SIG-M5 (cell line): ENCODE data around the gene ADAMTS17.
A peak's percentile ranks its signal among the peaks of the same experiment; 100 is the strongest.
"Not testable (repeated sequence)": the region's sequence is repeated elsewhere in the genome, so short reads cannot be mapped to it uniquely, and the experiment has no call there.

Experiments
- DNase-seq: peaks from one replicate; lab custom pipeline; 2025; lab: John Stamatoyannopoulos, UW

Gene ADAMTS17

DNA sequence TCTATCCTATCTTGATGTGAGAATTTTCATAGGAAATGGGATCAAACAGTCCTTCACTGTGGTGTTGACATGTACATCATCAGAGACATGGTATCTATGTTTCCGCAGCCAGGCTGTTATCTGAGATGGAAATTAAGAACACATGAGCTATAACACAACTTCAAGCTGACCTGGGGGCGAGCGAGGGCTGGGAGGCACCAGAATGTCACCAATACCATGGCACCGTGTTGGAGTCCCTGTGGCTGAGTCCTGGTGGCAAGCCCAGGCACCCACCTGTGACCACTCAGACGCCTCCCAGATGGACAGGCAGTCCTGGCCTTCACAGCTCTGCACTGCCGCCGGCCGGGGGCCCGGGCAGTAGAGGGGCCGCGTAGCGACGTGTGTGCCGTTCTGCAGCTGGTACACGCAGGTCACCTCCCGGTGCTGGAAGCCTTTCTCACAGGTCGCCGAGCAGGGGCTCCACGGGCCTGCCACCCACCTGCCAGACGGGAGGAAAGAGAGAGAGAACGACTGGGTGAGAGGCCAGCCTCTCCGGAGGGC is 344.6 kb downstream of the ADAMTS17 start:
- DNase-seq: no peak

DNA sequence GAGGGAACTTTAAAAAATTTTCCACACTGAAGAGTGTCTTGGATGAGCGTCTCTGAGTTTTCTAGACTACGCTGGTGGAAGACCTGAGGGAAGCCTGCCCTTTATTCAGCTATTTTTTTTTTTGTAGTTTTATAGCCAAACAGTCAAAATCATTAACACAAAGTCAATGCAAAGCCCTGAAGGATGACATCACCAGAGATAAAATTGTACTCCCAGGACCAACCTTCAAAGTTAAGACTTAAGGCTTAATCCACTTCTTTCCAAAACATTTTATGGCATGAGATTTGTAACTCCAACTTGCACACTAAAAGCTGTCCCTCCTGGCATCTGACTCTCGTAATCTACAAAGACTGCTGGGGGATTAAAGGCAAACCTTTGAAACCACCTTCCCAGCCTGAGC is 345.1 kb downstream of the ADAMTS17 start:
- DNase-seq: no peak

DNA sequence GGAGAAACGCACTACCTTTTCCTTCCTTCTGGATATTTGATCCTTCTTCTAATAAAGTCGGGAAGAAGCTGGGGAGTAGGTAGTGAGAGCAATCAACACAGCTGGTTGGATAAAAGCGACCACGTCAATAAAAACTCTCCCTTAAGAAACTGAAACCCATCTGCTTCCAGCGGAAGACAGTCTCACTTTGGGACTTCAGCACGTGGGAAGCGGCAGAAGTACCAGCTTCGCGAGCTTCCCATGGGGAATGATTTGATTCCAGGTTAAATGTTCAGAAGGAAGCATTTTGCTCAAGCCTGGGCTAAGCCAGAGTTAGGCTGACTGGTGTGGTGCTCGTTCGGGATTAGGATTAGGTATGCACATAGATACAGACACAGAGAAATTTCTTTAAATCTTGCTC is 346.2 kb downstream of the ADAMTS17 start:
- no peak for DNase-seq

DNA sequence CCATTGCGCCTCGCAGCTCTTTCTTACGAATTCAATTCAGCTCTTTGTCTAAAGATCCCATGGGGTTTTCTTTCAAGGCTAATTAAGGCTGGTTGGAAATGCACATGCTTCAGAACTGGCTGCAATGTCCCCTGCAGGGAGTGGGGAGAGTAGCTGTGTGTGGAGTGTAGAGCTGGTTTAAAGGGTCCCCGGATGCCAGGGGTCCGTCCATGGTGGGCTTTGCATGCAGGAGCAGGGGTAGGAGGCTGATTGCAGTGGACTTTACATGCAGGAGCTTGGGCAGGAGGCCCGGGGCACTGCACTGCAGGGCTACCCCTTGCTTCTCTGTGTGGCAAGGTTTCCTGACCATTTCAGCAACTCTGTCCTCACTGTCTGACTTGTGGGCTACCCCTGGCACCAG is 346.9 kb downstream of the ADAMTS17 start:
- no peak for DNase-seq

DNA sequence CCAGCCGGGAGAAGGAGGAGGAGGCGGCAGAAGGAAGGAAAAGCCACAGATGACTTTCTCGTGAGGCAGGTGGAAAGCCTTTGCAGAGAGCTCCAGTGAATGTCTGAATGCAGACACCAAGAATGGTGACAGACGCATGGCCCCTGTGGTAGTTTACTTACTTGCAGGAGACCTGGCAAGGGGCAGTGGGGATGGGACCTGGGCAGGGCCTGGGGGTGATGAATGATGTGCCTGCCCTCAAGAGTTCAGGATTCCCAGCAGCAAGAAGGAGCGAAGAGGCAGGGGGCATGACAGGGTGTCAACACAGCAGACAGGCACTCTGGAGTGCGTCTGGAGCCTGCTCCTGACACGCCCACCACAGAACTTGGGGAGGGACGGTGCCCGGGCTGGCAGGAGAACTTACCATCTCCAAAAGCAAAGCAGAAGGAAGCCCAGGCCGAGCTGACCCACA is 348.1 kb downstream of the ADAMTS17 start:
- no peak for DNase-seq

DNA sequence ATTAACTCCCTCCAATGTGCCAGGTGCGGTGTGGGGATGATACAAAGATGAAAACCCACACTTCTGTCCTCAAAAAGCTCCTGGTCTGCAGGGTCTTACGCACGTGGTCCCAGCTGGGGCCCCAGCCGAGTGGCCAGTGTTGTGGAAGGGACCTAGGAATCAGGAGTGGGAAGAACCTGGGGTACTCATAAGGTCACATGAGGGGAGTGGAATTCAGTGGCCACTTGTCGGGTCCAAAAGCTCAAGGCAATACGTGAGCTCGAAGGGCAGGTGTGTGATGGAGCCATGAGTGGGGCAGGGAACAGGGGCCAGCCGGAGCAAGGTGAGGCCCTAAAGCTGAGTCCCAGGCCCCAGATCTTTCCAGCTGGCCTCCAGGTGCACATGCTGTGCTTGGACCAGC is 348.5 kb downstream of the ADAMTS17 start:
- DNase-seq: no peak

DNA sequence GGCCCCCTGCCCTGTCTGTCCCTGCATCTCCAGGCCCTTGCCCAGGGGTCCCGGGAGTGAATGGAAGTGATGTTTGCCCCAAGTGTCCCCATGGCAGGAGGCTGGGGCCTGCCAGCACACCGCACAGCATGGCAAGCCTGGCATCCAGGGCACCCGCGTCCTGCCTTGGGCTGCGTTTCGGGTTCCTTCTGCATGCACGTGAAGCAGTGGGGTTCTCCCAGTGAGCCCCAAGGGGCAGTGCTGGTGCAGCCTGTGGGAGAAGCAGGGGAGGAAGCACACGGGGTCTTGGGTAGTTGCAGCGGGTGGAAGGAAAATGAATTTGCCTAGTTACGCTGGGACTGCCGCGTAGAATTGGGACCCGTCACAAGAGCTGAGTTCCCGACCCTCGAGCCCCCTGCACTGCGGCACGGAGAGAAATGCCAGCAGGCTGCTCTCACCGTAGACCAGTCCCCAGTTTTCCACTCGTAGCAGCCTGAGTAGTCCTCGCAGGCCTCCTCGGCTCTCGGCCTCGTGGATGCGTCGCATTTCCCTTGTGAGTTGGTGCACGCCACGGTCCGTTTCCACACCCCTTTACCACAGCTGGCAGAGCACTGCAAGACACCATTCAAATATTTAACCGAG is 349.1 kb downstream of the ADAMTS17 start:
- no peak for DNase-seq

DNA sequence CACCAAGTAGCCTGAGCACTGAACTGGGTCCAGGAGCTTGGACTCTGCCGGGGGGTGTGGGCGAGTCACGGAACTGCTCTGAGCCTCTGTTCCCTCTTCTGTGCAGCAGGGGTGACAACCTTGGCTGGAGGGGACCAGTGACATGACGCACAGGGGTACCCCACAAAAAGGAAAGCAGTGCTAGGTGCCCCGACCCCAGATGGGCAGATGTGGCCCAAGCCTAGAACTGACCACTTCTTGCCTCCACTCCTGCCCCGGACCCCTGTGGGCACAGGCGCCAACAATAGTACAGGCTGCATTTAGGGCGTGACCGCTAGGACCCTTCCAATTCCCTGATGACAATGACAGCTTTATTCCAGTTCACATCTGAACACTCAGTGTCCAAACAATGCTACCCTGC is 352.7 kb downstream of the ADAMTS17 start:
- DNase-seq: no peak

DNA sequence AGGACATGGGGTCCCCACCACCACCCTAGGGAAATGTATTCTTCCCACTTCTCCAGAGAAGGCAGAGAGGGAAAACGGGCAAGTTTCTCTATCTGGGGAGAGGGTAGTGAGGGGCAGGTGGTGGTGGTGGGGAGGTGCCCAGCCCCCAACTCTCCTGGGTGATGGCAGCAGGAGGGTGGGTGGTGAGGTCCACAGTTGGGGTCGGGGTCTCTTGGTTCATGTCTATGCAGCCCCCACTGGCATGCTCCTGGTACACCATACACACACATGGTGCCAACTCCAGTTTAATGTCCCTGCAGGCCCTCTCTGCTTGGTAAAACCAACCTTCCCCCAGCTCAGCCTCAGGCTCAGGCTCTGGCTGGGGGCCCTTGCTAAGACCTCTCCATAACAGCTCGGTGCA is 354.1 kb downstream of the ADAMTS17 start:
- DNase-seq: no peak

DNA sequence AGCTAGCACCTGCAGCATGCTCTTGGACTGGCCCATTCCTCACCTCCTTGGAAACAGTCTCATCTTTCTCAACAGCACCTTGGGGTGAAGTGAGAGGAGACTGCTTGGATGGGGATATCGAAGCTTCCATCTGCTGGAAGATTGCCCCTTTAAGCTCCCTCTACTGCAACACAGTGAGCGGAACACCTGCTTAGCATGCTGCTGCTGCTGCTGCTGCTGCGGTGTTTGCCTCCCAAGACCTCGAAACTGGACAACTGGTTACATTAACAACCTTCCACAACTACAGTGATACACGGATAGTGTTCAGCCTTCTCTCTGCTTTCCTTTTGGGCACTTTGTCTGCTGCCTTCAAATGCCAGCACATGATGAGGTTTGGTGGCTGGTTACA is 354.7 kb downstream of the ADAMTS17 start:
- no peak for DNase-seq

DNA sequence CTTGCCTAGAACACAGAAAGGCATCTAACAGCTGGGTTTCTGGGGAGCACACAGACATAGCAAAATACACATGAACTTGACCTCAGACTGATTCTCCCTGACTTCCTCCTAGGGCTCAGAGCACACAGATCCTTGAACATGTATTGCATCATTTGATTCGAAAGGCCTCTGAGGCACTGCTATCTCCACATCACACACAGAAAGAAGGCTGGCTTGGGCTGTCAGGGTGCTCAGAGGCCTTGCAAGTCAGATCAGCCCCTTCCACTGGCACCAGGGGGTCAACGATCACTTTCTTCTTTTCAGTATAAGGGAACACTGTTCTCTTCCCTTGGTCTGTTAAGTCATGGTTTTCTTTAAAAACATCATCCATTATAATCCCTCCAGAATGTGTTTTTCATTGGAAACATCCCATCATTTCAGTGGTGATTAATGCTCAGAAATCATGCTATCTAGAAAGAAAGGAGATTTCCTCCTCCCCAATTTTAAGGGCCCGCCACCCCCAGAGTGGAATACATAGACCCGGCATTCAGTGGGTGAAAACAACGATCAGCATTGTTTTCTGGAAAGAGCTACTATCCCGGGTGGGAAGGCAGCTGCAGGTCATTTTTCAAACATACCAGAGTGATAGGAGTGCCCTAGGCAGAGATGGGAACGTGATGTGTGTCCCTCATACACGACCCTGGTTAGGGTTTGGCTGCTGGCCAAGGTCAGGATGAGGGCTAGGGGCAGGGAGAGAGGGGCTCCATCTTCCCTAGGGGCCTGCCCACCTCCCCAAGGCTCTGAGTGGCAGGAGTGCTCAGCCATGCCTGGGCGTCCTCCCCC is 355.3 kb downstream of the ADAMTS17 start:
- DNase-seq: peak; percentile 9

DNA sequence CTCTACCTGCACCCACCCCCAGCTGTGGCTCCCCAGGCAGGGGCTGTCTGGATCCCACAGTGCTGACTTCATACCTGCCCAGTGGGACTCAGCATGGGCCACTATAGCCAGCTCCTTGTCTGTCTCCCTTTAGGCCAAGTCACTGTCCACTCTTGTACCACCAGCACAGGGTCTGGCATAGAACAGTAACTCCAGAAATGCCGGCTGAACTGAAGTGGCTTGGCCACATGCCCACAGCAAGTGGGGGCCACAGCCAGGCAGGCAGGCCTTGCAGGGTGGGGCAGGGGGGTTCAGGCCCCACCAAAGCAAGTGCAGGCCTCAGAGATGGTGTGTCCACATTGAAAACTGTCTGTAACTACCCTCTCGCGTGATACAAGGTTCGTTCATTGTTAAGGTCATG is 355.9 kb downstream of the ADAMTS17 start:
- no peak for DNase-seq

DNA sequence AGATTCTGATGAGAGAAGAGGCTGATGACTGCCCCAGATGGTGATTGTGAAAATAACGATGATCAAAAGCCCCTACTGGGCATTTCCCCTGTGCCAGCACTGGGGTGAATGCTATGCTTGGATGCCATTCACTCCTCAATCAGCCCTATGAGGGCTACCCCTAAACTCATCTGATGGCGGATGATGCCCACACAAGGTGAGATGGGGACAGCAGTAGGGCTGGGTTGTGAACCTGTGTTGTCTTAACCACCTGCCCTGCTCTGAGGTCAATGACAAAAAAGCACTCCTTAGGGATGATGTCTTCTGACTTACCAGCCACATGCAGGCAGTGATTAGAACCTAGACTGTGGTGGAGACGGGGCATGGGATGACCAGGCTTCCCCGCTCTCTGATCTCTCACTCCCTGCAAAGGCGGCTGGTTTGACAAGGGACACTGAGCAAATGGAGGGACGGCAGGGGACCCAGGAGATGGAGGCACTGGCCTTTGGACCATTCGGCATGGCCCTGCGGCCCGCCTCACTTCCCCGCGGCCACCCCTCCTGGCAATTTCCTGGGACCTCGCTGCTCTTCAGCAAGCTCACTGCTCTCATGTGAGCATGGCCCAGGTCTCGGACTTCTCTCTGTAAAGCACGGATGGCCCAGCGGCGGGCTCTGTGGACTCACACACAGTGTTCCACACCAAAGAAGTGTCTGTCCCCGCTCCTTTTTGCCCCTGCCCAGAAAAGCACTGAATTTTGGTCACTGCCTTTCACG is 357.1 kb downstream of the ADAMTS17 start:
- no peak for DNase-seq

DNA sequence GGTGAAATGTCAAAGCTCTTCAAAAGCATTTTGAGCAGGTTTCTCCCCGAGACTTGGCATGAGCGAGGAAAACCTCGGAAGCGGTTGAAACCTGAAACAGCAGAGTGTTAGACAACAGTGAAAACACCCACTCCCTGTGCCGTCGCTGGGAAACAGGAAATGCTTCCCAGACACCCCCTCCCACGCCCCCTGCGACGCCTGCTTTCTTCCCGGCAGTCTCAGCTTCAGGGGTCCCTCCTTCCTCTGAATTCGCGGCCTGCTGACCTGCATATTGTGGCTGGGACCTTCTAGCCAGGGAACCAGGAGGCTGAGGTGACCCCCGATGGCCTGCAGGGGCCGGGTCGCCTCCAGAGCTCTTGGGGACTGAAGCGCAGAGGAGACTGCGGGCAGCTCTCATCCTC is 357.9 kb downstream of the ADAMTS17 start:
- no peak for DNase-seq

DNA sequence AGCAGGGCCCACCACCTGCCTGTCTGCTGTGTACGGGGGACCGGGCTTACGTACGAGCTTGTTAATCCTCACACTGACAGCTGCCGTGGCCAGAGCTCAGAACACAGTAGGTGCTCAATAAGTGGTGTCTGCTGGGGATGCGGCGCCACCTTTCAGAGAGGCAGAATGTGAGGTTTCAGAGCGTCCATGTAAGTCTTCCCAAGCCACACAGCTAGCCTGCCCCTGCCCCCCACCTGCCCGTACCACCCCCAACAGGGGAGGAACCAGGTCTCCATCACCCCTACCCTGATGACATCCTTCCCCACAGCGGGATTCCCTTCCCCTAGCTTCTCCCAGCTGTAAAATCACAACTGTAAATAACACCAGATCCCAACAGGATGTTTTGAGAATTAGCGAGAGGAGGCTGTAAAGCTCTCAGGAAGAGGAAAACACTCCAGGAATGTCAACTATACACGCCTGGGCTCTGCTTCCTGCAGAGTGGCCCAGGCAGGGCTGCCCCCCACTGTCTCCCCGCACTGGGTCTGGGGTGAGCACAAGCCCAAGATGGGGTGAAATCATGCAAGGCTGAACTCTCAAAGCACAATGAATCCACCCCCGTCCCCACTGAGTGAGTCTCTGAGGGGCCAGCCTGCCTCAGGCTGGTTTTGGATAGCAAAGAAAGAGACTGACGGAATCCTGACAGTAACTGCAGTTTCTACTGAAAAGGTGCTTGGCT is 358.4 kb downstream of the ADAMTS17 start:
- no peak for DNase-seq

DNA sequence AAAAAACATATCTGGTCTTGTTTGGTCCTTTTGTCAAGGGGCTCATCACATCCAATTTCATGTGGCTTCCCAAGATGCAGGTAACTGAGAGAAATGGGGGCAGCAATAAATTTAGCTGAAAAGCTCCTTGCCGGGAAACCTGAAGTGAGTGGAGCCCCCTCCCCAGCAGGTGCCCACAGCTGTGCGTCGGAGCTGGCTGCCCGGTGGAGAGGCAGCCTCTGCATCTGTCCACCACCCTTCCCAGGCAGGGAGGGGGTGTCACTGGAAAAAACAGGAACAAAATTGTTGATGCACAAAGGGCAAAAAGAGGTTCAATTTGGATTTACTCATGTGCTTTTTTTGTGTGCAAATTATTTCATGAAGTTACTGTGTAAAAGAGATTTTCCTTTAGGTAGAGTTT is 359.1 kb downstream of the ADAMTS17 start:
- no peak for DNase-seq

DNA sequence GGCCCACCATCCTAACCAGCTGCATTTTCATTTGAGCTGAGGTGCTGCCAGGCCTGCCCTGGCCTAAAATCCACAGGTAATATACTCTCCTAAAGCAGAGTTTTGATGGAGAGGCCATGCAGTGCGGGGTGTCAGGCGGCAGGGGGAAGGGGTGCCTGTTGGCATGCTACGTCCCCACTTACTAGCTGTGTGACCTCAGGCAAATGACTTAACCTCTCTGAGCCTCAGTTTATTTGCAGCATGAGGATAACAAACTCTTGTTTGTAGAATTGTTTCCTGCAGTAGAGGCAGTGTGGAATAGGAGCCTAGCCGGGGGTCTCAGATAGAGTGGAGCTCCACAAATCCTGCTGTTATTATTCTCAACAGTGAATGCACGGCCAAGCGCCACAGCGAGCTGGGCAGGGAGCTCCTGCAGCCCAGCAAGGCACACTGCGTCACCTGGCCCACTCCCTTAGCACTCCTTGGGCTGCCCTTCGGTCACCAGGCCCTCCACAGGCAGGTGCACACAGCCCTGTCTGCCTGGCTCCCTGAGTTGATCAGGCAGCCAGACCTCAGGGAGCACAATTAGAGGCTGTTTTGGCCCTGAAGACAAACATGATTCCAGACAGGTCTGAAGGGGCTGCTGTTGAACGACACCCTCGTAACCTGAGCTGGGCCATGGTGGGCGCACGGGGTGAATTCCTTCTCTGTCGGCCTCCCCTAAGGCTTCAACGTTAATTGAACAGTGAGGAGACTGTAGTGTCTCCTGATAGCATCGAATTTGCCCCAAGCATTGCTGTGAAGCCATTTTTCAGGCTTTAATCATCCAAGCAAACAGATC is 359.7 kb downstream of the ADAMTS17 start:
- no peak for DNase-seq

DNA sequence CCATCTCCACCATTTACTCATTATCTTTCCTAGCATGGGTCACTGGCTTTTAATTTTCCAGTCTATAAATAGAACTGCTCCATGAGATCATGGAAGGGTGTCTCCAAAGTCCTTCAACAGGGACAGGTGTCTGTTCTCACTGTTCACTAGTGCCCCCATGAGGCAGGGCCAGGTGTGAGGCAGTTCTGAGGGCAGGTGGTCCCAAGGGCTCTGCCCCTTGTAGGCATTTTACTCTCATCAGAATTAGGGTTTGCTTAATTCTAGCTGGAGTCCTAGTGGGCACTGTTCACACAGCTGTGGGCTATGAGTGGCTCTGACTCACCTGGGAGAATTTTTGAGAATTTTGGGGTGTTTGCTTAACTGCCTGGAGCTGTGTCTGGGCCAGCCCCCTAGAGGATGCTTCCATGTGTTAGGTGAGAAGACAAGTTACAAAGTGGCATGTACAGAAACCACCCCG is 360.6 kb downstream of the ADAMTS17 start:
- DNase-seq: no peak

DNA sequence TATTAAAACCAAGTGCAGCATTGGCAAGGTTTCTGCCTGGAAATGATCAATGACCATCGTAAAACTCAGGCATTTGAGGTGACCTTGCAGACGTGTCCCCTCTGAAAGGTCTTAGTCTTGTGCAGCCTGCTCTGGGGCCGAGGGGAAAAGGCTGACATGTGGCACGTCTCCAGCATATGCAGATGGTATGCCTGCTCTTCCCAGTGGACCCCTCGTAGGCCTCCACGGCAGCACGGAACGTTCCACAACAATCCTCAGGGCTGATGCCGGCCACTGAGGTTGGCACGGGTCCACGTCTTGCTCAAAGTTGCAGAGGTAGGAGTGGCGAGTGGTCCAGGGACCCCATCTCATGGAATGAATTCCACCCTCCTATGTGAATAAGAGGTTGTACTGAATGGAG is 361.0 kb downstream of the ADAMTS17 start:
- no peak for DNase-seq

DNA sequence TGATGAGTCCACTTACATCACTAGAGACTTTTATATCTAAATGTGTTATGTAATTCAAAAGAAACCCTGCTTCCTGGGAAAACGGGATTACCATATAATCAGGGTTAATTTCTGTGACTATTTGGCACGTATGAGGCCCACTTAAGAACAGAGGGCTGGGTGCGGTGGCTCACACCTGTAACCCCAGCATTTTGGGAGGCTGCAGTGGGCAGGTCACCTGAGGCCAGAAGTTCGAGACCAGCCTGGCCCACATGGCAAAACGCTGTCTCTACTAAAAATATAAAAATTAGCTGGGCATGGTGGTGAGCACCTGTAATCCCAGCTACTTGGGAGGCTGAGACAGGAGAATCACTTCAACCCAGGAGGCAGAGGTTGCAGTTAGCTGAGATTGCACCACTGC is 361.9 kb downstream of the ADAMTS17 start:
- DNase-seq: not testable (repeated sequence)

DNA sequence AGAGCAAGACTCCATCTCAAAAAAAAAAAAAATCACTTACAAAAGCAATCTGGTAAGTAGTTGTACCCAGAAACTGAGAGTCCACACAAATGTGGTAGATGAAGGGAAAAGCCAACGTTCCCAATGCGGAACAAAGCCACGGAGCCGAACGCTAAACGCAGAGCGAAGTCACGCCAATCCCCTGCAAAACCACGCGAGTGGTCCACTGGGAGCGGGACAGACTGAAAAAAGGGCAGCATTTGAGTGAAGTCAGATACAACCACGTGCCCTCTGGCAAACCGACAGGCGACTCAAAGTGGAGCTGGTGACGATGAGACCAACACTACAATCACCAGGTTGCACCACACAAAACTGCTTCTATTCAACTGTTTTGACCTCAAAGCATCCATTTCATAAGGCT is 362.4 kb downstream of the ADAMTS17 start:
- no peak for DNase-seq
